D721Med (cell line): Measurements from ENCODE around the gene RER1.

Source experiments
- DNase-seq: peaks from one replicate; pipeline ENCODE4 v3.0.0; 2011; ENCODE audit warnings: low spot score; ENCODE audit not compliant: insufficient read length
- FAIRE-seq: peaks from 2 replicates; lab custom pipeline; 2011; peaks lifted over from hg19 to GRCh38; lab: Jason Lieb, UNC
- TF ChIP-seq, protein P1 (sequence below): IDR thresholded peaks from 2 replicates; pipeline ENCODE4 v1.5.1; 2012; ENCODE audit warnings: mild to moderate bottlenecking, control low read depth; ENCODE audit not compliant: insufficient read depth; ENCODE audit errors: missing control alignments

The RER1 gene

DNA sequence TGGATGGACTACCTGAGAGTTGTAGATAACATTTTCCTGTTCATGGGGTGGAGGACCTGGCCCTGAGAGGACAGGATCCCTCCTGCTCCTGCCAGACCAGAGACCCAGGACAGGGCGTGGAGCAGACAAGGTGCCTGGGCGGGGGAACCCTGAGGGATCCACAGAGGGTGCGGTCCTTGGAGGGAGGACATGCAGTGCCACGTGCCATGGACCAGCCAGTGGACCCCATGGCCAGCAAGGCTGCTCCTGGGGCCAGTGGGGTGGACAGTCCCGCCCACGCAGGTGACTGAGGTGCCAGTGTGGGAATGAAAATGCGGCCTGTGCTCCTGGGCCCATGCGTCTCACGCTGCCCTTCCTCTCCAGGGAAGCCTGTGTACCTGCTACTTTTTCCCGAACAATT lies 3.6 kb downstream of the RER1 start:
- no peak for DNase-seq
- FAIRE-seq: no peak
- TF ChIP-seq, protein P1, sequence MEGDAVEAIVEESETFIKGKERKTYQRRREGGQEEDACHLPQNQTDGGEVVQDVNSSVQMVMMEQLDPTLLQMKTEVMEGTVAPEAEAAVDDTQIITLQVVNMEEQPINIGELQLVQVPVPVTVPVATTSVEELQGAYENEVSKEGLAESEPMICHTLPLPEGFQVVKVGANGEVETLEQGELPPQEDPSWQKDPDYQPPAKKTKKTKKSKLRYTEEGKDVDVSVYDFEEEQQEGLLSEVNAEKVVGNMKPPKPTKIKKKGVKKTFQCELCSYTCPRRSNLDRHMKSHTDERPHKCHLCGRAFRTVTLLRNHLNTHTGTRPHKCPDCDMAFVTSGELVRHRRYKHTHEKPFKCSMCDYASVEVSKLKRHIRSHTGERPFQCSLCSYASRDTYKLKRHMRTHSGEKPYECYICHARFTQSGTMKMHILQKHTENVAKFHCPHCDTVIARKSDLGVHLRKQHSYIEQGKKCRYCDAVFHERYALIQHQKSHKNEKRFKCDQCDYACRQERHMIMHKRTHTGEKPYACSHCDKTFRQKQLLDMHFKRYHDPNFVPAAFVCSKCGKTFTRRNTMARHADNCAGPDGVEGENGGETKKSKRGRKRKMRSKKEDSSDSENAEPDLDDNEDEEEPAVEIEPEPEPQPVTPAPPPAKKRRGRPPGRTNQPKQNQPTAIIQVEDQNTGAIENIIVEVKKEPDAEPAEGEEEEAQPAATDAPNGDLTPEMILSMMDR: no peak

DNA sequence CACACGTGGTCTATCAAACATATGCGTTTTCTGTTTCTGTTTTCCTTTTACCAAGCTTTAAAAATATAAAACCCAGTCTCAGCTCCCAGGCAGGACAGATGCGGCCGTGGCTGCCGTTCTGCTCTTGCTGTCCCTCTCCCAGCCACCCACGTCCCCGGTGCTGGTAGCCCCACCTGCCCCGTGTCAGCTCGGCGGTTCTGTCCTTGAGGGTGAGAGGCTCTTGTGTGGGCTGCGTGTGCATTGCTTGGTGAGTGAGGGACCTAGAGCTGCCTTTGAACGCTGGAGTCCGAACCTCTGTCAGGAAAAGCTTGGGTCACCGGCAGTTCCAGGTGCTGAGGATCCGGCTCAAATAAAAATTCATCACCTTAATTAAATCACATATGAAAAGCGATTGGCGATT lies 4.4 kb downstream of the RER1 start:
- DNase-seq (no peak), FAIRE-seq (no peak)
- TF ChIP-seq, protein P1: no peak

DNA sequence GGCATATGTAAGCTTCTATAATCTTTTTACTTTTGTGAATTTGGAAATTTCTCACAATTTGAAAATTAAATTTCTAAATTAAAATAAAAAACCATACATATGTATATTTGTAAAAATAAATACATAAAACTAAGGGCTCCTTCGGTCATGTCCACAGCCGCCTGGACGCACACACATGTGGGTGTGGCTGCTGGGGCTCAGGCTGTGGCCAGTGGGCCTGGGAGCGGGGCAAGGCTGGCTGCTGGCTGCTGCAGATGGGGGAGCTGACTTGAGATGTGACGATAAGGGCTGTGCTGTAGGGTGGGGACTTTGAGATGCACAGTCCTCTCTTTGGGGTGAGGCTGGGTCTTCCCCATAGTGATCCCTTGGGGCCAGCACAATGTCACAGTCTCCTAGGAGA lies 4.8 kb downstream of the RER1 start:
- TF ChIP-seq, protein P1: no peak
- DNase-seq: no peak
- no peak for FAIRE-seq

DNA sequence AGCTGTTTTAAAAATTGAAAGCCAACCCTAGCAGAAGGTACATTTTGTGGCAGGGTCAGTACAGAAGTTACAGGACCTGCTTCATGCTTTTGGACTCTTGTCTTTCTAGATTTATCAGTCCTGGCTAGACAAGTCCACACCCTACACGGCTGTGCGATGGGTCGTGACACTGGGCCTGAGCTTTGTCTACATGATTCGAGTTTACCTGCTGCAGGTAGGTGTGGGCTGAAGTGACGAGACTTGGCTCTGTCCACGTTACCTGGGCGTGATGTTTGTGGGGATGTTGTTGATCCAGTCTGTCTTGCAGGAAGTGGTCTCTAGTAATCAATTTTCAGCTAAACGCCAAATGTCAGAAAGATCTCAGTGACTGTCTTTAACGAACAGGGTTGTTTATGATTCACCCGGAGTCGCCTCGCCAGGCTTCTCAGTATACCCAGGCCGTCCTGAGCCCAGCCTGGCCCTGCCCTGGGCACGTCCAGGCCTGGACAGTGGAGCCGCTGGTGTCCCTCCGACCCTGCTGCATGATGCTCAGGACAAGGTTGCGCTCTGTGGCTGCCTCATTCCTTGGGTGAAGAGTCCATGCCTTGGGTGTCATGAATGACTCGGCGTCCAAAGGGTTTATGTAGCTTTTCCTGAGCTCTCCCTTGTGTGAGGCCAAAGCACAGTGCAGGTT lies 5.5 kb downstream of the RER1 start:
- TF ChIP-seq, protein P1: no peak
- FAIRE-seq (no peak), DNase-seq (no peak)

DNA sequence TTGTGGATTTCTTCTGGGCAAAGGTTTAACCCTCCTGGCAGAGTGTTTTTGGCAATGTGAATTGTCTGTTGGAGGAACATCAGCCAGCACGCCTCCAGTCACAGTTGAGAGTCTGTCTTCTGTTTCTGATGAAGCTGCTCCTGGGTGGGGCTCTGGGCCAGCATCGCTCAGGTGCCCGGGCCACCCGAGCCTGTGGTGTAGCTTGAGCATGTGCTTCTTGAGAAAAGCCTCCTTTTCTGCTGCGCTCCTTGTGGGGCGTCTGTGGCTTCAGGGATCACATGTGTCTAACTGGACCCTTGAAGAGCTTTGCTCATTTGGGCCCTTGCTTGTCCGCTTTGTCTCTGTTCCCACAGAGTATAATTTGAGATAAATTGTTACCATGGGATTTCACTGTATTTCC lies 7.2 kb downstream of the RER1 start:
- TF ChIP-seq, protein P1: no peak
- FAIRE-seq (no peak), DNase-seq (no peak)

DNA sequence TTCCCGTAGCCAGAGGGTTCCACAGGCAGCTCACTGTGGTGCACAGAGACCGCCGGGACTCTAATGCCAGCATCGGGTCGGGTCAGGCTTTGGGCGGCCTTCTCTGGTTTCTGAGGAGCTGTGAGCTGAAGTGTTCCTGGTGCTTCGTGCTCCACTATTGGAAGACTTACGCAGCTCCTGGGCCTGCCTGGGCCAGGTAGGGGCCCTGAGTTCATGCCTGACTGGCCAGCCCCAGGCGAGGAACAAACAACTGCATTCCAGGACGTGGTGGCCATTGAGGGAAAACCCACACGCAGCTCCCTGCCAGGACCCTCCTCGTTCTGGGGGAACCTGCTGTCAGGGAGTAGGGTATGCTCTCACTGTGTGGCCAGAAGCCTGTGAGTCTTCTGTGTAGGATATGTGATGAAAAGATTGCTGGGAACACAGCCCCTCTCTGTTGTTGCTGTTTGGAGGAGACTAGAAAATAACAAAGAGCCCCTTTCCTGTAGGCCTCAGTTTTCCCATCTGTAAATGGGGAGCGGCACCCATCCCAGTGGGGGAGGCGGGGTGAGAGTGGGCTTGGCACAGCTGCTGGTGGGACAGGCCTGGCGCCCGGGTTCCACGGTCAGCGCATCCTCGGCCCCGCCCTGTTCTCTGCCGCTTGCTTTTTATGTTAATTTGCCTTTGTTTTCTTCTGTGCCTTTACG lies 8.4 kb downstream of the RER1 start:
- TF ChIP-seq, protein P1: no peak
- FAIRE-seq (no peak), DNase-seq (no peak)

DNA sequence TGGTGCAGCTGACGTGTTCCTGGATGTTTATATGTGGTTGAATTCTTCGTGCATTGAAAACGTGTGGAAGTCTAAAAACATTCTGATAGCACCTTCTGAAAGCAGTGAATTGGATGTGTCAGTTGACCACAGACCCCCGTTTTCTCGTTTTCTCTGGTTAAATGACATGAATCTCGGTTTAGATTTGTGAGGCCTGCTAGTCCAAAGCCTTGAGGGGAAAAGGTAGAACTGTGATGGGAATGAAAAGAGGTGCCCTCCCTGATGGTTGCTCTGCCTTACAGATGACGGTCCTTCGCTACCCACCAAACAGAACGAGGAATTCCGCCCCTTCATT lies 8.9 kb downstream of the RER1 start:
- DNase-seq (no peak), FAIRE-seq (no peak)
- TF ChIP-seq, protein P1: no peak
